ENCODE measurements around the gene BSDC1. TPM values are rescaled to one million over a fixed set of nuclear protein-coding genes. Genes with fewer than 3 reads are reported as not detected.

BSDC1 gene
- total and polyA plus RNA-seq, 2 experiments from 2014 or later, result 22.7 to 50.7 TPM

GRCh38 chr1:32339363-32339978 is 54.8 kb downstream of the BSDC1 start:
- no peak for ATAC-seq
- peaks cover 2% of the 10 kb centered on the region; the same call in 2 of the 3 replicates for H3K9me3 Mint-ChIP-seq
- H3K4me1 Mint-ChIP-seq, result peaks cover 26% of the 10 kb centered on the region

GRCh38 chr1:32338637-32339145 is 55.5 kb downstream of the BSDC1 start:
- peaks cover 20% of the 10 kb centered on the region; the same call in 1 of the 2 replicates for H3K4me1 ChIP-seq (ENCODE audit: insufficient read depth)
- Mint-ChIP-seq H3K36me3 (ENCODE audit: low read depth) (peaks cover 14% of the 10 kb centered on the region), H3K27me3 (ENCODE audit: insufficient read depth, low read depth, poor library complexity) (peaks cover 27% of the 10 kb centered on the region), H3K9me3 (peaks cover 5% of the 10 kb centered on the region; the same call in 2 of the 3 replicates), H3K27ac (no peak overlapping the region), H3K4me1 (peaks cover 32% of the 10 kb centered on the region), H3K4me3 (no peak overlapping the region; the same call in 2 of the 3 replicates)
- H3K4me2 ChIP-seq, result no peak overlapping the region
- H3F3A ChIP-seq (replicated peaks; ENCODE audit: low read depth), result peaks cover 13% of the 10 kb centered on the region
- TF ChIP-seq POLR2AphosphoS5 (IDR thresholded peaks at IDR 0.05; ENCODE audit: low read depth) (no peak), EZH2phosphoT487 (IDR thresholded peaks at IDR 0.05; ENCODE audit: unreplicated experiment) (no peak), EZH2 (IDR thresholded peaks at IDR 0.05; ENCODE audit: low read depth, unreplicated experiment) (no peak), ZNF114 (CRISPR knock-in tag; IDR thresholded peaks at IDR 0.05) (no peak)
- TF ChIP-seq, protein P1, sequence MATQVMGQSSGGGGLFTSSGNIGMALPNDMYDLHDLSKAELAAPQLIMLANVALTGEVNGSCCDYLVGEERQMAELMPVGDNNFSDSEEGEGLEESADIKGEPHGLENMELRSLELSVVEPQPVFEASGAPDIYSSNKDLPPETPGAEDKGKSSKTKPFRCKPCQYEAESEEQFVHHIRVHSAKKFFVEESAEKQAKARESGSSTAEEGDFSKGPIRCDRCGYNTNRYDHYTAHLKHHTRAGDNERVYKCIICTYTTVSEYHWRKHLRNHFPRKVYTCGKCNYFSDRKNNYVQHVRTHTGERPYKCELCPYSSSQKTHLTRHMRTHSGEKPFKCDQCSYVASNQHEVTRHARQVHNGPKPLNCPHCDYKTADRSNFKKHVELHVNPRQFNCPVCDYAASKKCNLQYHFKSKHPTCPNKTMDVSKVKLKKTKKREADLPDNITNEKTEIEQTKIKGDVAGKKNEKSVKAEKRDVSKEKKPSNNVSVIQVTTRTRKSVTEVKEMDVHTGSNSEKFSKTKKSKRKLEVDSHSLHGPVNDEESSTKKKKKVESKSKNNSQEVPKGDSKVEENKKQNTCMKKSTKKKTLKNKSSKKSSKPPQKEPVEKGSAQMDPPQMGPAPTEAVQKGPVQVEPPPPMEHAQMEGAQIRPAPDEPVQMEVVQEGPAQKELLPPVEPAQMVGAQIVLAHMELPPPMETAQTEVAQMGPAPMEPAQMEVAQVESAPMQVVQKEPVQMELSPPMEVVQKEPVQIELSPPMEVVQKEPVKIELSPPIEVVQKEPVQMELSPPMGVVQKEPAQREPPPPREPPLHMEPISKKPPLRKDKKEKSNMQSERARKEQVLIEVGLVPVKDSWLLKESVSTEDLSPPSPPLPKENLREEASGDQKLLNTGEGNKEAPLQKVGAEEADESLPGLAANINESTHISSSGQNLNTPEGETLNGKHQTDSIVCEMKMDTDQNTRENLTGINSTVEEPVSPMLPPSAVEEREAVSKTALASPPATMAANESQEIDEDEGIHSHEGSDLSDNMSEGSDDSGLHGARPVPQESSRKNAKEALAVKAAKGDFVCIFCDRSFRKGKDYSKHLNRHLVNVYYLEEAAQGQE (IDR thresholded peaks at IDR 0.05; ENCODE audit: unreplicated experiment), result no peak
- DNase-seq (ENCODE audit: low spot score) (no peak), ATAC-seq (no peak)
- H3K27ac ChIP-seq (ENCODE audit: low read depth), result no peak overlapping the region
- H3K4me3 ChIP-seq, result no peak overlapping the region
- no peak overlapping the region for H2AFZ ChIP-seq
- peaks cover 18% of the 10 kb centered on the region for H3K79me2 ChIP-seq (replicated peaks; ENCODE audit: insufficient read depth)
- H4K20me1 ChIP-seq (replicated peaks; ENCODE audit: insufficient read depth), result peaks cover 12% of the 10 kb centered on the region
- H3K36me3 ChIP-seq (ENCODE audit: insufficient read depth), result no peaks in the 10 kb centered on the region
- H3K9me2 ChIP-seq (ENCODE audit: insufficient read depth), result no peaks in the 10 kb centered on the region
- H3K27me3 ChIP-seq (ENCODE audit: insufficient read depth), result peaks cover 7% of the 10 kb centered on the region; the same call in 1 of the 2 replicates

More at GRCh38 chr1:32339363-32339978, 54.8 kb downstream of the BSDC1 start:
- Histone ChIP-seq H3K36me3 (ENCODE audit: insufficient read depth) (no peaks in the 10 kb centered on the region), H3K27me3 (ENCODE audit: insufficient read depth) (peaks cover 7% of the 10 kb centered on the region; the same call in 1 of the 2 replicates), H3F3A (replicated peaks; ENCODE audit: low read depth) (peaks cover 6% of the 10 kb centered on the region), H3K9me2 (ENCODE audit: insufficient read depth) (no peaks in the 10 kb centered on the region), H3K27ac (ENCODE audit: low read depth) (no peak overlapping the region), H4K20me1 (replicated peaks; ENCODE audit: insufficient read depth) (peaks cover 4% of the 10 kb centered on the region; the same call in 1 of the 2 replicates), H2AFZ (no peak overlapping the region), H3K4me1 (ENCODE audit: insufficient read depth) (peaks cover 12% of the 10 kb centered on the region; the same call in 1 of the 2 replicates), H3K4me2 (no peak overlapping the region), H3K4me3 (no peak overlapping the region), H3K79me2 (replicated peaks; ENCODE audit: insufficient read depth) (peaks cover 10% of the 10 kb centered on the region)
- TF ChIP-seq ZNF331 (CRISPR knock-in tag; IDR thresholded peaks at IDR 0.05; ENCODE audit: low read depth) (no peak), JUNB (IDR thresholded peaks at IDR 0.05; ENCODE audit: unreplicated experiment) (no peak), EZH2 (IDR thresholded peaks at IDR 0.05; ENCODE audit: low read depth, unreplicated experiment) (no peak), CREB1 (CRISPR knock-in tag; IDR thresholded peaks at IDR 0.05; ENCODE audit: low read depth) (no peak), ZNF114 (CRISPR knock-in tag; IDR thresholded peaks at IDR 0.05) (no peak), NANOG (IDR thresholded peaks at IDR 0.05; ENCODE audit: borderline replicate concordance) (no peak)
- TF ChIP-seq, protein P2, sequence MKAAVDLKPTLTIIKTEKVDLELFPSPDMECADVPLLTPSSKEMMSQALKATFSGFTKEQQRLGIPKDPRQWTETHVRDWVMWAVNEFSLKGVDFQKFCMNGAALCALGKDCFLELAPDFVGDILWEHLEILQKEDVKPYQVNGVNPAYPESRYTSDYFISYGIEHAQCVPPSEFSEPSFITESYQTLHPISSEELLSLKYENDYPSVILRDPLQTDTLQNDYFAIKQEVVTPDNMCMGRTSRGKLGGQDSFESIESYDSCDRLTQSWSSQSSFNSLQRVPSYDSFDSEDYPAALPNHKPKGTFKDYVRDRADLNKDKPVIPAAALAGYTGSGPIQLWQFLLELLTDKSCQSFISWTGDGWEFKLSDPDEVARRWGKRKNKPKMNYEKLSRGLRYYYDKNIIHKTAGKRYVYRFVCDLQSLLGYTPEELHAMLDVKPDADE (IDR thresholded peaks at IDR 0.05), result no peak
- Mint-ChIP-seq H3K4me3 (no peak overlapping the region; the same call in 2 of the 3 replicates), H3K27ac (no peak overlapping the region; the same call in 1 of the 2 replicates), H3K27me3 (ENCODE audit: insufficient read depth, low read depth, poor library complexity) (peaks cover 23% of the 10 kb centered on the region), H3K36me3 (ENCODE audit: low read depth) (peaks cover 6% of the 10 kb centered on the region)
- no peak for DNase-seq (ENCODE audit: low spot score)

Data from GM23338 (cell line).